ENCODE data around the gene ADAMTS5.
A peak's percentile ranks its signal among the peaks of the same experiment; 100 is the strongest.

ADAMTS5 gene

DNA sequence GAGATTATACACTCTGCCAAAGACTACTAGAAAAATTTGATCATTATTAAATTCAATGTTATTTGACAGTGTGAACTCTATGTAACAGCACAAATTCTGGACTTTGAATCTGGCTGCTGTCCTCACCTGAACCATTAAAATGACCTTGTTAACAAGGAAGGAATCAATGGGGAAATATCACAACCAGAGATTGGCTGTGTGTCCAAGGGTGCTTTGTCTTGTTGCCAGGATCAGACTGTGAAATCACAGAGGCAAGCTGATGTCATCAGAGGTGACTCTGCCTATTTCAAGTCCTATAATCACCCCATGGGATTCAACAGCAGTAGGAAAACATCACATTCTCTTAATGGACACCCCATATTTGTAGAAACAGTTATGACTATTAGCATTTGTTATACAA is 46.8 kb downstream of the ADAMTS5 start:
- TF ChIP-seq, protein P1, sequence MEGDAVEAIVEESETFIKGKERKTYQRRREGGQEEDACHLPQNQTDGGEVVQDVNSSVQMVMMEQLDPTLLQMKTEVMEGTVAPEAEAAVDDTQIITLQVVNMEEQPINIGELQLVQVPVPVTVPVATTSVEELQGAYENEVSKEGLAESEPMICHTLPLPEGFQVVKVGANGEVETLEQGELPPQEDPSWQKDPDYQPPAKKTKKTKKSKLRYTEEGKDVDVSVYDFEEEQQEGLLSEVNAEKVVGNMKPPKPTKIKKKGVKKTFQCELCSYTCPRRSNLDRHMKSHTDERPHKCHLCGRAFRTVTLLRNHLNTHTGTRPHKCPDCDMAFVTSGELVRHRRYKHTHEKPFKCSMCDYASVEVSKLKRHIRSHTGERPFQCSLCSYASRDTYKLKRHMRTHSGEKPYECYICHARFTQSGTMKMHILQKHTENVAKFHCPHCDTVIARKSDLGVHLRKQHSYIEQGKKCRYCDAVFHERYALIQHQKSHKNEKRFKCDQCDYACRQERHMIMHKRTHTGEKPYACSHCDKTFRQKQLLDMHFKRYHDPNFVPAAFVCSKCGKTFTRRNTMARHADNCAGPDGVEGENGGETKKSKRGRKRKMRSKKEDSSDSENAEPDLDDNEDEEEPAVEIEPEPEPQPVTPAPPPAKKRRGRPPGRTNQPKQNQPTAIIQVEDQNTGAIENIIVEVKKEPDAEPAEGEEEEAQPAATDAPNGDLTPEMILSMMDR (IDR thresholded peaks at IDR 0.05; ENCODE audit: control insufficient read depth, extremely low read depth, insufficient read depth): no peak
- DNase-seq (ENCODE audit: low read depth): peak; percentile 51
- no peak overlapping the region for H3K4me3 ChIP-seq (ENCODE audit: low read depth, low read length)

DNA sequence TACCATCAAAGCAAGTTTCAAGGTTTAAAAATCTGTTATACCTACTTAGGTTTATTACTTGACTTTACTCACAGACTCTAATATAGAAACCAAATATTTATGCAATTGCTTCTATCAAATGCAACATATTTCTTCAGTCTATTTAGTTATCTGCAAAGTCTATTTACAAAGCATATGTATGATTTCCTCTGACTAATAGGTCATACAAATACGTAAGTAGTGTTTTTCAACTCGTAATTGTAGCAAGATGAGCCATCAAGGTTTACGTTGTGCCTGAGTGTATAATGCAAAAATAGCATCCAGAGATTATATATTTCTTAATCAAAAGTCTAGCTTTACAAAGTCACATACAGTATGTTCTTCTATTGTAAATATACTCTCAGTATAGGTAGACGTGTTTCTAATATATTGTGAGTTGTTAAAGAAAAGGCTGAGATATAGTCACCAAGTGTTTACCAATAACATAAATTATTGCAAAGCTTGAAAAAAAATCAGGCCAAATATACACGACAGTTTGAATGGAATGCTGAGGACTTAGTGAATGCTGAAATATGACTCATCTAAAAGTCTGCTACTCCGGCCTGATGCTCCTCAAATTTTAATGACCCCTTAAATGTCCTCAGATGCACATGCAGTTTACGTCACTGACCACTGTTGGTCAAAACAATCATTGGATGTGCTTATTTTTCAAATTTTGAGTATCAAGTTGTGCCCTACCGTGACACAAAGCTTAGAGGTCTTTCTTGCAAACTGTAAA is 48.4 kb downstream of the ADAMTS5 start:
- TF ChIP-seq, protein P1 (IDR thresholded peaks at IDR 0.05; ENCODE audit: control insufficient read depth, extremely low read depth, insufficient read depth): no peak
- no peak for DNase-seq (ENCODE audit: low read depth)
- H3K4me3 ChIP-seq (ENCODE audit: low read depth, low read length): no peak overlapping the region

DNA sequence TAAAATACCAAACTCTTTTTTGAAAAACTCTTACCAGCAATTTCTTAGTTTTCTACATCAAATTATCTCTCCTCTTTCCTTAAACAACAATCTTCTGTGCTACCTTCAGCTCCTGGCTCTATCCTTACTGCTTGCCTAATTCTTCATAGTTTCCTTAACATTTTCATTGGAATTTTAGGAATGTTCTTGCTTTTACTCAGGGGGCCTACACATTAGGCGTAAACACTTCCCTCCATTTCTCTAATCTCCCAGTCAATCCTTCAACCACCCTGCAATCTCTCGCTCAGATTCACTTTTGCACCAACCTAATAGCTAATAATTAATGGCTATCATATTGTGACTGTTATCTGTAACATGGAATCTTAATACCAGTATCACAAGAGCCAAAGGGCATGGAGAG is 50.1 kb downstream of the ADAMTS5 start:
- TF ChIP-seq, protein P1 (IDR thresholded peaks at IDR 0.05; ENCODE audit: control insufficient read depth, extremely low read depth, insufficient read depth): no peak
- H3K4me3 ChIP-seq (ENCODE audit: low read depth, low read length): no peak overlapping the region
- DNase-seq (ENCODE audit: low read depth): no peak

DNA sequence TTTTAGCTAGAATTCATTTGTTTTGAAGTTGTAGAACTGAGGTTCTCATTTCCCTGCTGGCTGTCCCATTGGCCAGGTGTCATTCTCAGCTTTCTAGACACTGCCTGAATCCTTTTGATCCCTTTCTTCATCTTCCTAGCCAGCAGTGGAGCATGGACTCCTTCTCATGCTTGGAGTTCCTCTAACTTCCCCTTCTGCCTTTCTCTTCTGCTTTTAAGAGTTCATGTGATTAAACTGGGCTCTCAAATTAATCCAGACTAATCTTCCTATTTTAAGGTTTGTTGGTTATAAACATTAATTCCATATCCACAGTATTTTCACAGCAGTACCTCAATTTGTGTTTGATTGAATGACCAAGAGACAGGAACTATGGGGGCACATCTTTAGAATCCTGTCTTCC is 52.3 kb downstream of the ADAMTS5 start:
- no peak overlapping the region for H3K4me3 ChIP-seq (ENCODE audit: low read depth, low read length)
- no peak for DNase-seq (ENCODE audit: low read depth)
- TF ChIP-seq, protein P1 (IDR thresholded peaks at IDR 0.05; ENCODE audit: control insufficient read depth, extremely low read depth, insufficient read depth): no peak

DNA sequence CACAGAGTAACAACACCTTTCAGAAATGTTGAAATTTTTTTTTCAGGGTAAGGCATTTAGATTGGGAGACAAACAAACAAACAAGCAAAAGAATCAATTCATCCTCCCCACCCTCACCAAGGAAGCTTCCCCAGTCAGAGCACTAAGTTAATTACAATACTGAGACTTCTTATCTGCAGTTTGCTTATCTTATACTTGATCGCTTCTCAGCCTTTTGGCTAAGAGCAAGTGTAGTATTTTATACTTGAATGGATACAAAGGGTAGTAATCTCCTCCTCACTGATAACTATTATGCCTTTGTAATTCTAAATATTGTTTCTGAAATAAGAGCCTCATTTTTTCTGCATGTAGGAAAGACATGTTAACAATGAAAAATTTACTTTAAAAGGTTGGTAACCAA is 54.4 kb downstream of the ADAMTS5 start:
- TF ChIP-seq, protein P1 (IDR thresholded peaks at IDR 0.05; ENCODE audit: control insufficient read depth, extremely low read depth, insufficient read depth): no peak
- H3K4me3 ChIP-seq (ENCODE audit: low read depth, low read length): no peak overlapping the region
- DNase-seq (ENCODE audit: low read depth): no peak

DNA sequence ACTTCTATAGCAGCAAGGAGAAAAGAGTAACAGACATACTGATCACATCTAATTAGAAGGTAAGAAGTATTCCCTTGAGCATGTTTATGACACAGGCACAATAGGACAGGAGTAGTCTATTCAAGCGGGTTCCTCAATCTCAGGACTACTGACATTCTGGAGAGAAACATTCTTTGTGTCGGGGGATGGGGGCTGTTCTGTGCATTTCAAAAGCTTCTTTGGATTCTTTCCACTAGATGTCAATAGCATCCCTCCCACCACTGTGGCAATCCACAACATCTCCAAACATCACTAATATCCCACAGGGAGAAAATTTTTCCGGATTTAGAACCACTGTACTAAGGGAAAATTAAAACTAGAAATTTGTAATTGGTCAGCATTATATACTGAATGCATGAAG is 56.9 kb downstream of the ADAMTS5 start:
- DNase-seq (ENCODE audit: low read depth): no peak
- H3K4me3 ChIP-seq (ENCODE audit: low read depth, low read length): no peak overlapping the region
- TF ChIP-seq, protein P1 (IDR thresholded peaks at IDR 0.05; ENCODE audit: control insufficient read depth, extremely low read depth, insufficient read depth): no peak

DNA sequence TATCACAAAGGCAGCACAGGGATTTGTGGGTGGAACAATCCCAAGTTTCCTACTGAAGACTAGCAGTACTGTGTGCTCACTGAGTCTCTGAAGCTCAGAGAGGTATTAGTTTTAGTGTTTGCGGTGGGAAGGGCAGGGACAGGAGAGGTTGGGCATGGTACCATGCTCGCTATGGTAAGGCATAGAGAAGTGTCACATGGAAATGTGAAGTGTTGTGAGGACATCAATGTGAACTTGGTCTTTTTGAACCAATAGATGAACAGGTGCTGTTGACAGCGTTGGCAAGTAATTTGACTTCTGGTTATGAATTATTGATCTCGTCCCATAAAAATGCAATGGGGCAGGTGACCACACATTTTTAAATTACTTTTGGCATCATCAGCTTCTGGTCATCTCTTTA is 65.9 kb downstream of the ADAMTS5 start:
- H3K4me3 ChIP-seq (ENCODE audit: low read depth, low read length): no peak overlapping the region
- no peak for DNase-seq (ENCODE audit: low read depth)
- TF ChIP-seq, protein P1 (IDR thresholded peaks at IDR 0.05; ENCODE audit: control insufficient read depth, extremely low read depth, insufficient read depth): no peak

Data from LNCaP clone FGC (cell line).